Sigmoid colon (tissue), 4 donors: ENCODE measurements around the gene PPP1R18.

ENCODE experiments used
- CTCF ChIP-seq, 4 experiments: fragments of 450-650 bp in 3 of 4; fragments of 200-600 bp in 1 of 4; IDR thresholded peaks; one replicate each; pipeline ENCODE4 v1.5.1; 2016 to 2019; ENCODE audit warnings: antibody characterized with exemption in 4 of 4, mild to moderate bottlenecking in 3 of 4, moderate library complexity in 2 of 4
- EP300 ChIP-seq, 4 donors: sonication (generic); formaldehyde crosslinking; IDR thresholded peaks; one replicate each; pipeline ENCODE4 v1.6.1; 2017; ENCODE audit warnings: antibody characterized with exemption in 4 of 4
- POLR2AphosphoS5 ChIP-seq, 4 donors: sonication (generic); formaldehyde crosslinking; IDR thresholded peaks; one replicate each; pipeline ENCODE4 v1.6.1; 2017; ENCODE audit warnings: antibody characterized with exemption in 4 of 4

GRCh38 chr6:30703821-30704220, 17.4 kb upstream of the PPP1R18 start:
- TF ChIP-seq POLR2AphosphoS5 (IDR thresholded peaks at IDR 0.05) (no peak), CTCF (IDR thresholded peaks at IDR 0.05) (no peak), EP300 (IDR thresholded peaks at IDR 0.05) (no peak)
